Esophagus muscularis mucosa (tissue), 4 donors: Measurements from ENCODE around the gene SWT1.

Experiments
- CTCF ChIP-seq, 3 experiments: fragments of 200-600 bp in 2 of 3; fragments of 450-650 bp in 1 of 3; sonication (generic) in 2 of 3; IDR thresholded peaks; one replicate each; pipeline ENCODE4 v1.5.1; 2017 to 2019; ENCODE audit warnings: antibody characterized with exemption in 3 of 3, mild to moderate bottlenecking in 2 of 3, moderate library complexity in 1 of 3
- EP300 ChIP-seq: sonication (generic); formaldehyde crosslinking; IDR thresholded peaks from one replicate; pipeline ENCODE4 v1.6.1; 2017; ENCODE audit warnings: antibody characterized with exemption
- POLR2AphosphoS5 ChIP-seq, 2 donors: sonication (generic); formaldehyde crosslinking; IDR thresholded peaks; one replicate each; pipeline ENCODE4 v1.6.1; 2017; ENCODE audit warnings: antibody characterized with exemption in 2 of 2

- TF ChIP-seq CTCF (IDR thresholded peaks at IDR 0.05), result no peak
- no peak for TF ChIP-seq POLR2AphosphoS5 (IDR thresholded peaks at IDR 0.05)
- no peak for TF ChIP-seq EP300
Measured at GRCh38 chr1:185337246-185337645, 180.3 kb downstream of the SWT1 start.
